Spleen (tissue), 7 donors: Measurements from ENCODE around the gene TBC1D9.

Experiments used
- CTCF ChIP-seq, 11 experiments: fragments of 200-600 bp in 7 of 11; fragments of 450-650 bp in 4 of 11; sonication (generic) in 4 of 11; IDR thresholded peaks in 8 of 11; conservative IDR thresholded peaks in 3 of 11; 1 replicate in 7 of 11; 2 replicates in 4 of 11; pipeline versions ENCODE4 v1.4.0 to v1.8.0; 2016 to 2021; ENCODE audit warnings: antibody characterized with exemption in 11 of 11, inconsistent platforms in 4 of 11, mild to moderate bottlenecking in 1 of 11
- POLR2A ChIP-seq, 3 donors: fragments of 450-650 bp; IDR thresholded peaks; one replicate each; pipeline ENCODE4 v1.5.1; 2017; ENCODE audit warnings: antibody characterized with exemption in 3 of 3, mild to moderate bottlenecking in 1 of 3
- donor health status: DM: no; HTN: no; CAD: no; lungs with moderate emphysema.
- donor health status: DM: no; HTN: no; CAD: no.
- donor health status: DM: no; HTN: no; CAD: no.

DNA sequence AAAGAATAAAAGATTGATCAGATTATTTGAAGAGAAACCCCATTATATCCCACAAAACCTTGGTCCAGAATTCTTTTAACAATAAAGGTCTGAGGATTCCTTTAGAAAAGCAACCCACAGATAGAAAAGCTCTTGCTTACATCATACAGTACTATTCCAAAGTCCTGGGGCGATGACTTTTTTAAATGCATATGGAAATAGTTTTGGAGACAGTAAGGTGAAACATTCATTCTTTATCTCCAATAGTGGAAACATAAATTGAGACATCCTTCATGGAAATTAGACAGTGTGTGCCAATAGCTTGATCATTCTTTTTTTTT is 101.7 kb downstream of the TBC1D9 start:
- no peak for TF ChIP-seq CTCF (IDR thresholded peaks at IDR 0.05 in 8 of 11, conservative IDR thresholded peaks at IDR 0.05 in 3 of 11)
- TF ChIP-seq POLR2A (IDR thresholded peaks at IDR 0.05) = no peak
